ENCODE results near the gene CAMK2D. TPM values are rescaled to one million over a fixed set of nuclear protein-coding genes. Genes with fewer than 3 reads are reported as not detected.
A peak's percentile ranks its signal among the peaks of the same experiment; 100 is the strongest.

The CAMK2D gene
- total and polyA plus RNA-seq, 10 donors, result 5.9 to 44.2 (median 33.3) TPM

DNA sequence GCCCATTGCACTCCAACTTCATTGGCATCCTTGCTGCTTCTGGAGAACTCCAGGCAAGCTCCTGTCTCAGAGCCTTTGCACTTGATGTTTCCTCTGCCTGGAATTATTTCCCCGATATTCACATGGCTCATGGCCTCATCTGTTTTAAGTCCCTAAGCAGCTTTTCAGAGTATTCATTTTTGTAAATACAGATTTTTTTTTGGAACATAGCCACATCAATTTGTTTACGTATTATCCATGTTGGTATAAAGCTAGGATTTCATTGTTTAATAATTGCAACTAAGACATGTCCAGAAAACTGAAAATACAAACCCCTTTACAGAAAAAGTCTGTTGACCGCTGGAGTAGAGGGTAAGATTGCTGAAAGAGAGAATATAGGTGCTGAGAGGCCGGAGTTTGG, 142.0 kb downstream of the CAMK2D start:
- 92 to 99% (median 95%) methylated on average over 4 of the region's 4 CpGs for WGBS, 5 donors
- TF ChIP-seq POLR2AphosphoS5 (IDR thresholded peaks at IDR 0.05) (no peak), POLR2A (IDR thresholded peaks at IDR 0.05) (no peak)
- TF ChIP-seq, protein P1, sequence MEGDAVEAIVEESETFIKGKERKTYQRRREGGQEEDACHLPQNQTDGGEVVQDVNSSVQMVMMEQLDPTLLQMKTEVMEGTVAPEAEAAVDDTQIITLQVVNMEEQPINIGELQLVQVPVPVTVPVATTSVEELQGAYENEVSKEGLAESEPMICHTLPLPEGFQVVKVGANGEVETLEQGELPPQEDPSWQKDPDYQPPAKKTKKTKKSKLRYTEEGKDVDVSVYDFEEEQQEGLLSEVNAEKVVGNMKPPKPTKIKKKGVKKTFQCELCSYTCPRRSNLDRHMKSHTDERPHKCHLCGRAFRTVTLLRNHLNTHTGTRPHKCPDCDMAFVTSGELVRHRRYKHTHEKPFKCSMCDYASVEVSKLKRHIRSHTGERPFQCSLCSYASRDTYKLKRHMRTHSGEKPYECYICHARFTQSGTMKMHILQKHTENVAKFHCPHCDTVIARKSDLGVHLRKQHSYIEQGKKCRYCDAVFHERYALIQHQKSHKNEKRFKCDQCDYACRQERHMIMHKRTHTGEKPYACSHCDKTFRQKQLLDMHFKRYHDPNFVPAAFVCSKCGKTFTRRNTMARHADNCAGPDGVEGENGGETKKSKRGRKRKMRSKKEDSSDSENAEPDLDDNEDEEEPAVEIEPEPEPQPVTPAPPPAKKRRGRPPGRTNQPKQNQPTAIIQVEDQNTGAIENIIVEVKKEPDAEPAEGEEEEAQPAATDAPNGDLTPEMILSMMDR (IDR thresholded peaks at IDR 0.05 in 8 of 11, conservative IDR thresholded peaks at IDR 0.05 in 3 of 11), result no peak
- intact Hi-C loops (cut with DNase I; ENCODE audit: low total_unique reads), result no loop called here
- no peaks in the 10 kb centered on the region for H3K36me3 ChIP-seq
- no peak overlapping the region for H3K4me3 ChIP-seq
- peaks cover 0 to 50% (median 12%) of the 10 kb centered on the region in 6 donors for H3K4me1 ChIP-seq
- H3K27ac ChIP-seq, result no peak overlapping the region
- H3K27me3 ChIP-seq (replicated peaks in 1 of 7), result no peaks in the 10 kb centered on the region
- H3K9me3 ChIP-seq, result no peaks in the 10 kb centered on the region
- DNase-seq, result no peak

DNA sequence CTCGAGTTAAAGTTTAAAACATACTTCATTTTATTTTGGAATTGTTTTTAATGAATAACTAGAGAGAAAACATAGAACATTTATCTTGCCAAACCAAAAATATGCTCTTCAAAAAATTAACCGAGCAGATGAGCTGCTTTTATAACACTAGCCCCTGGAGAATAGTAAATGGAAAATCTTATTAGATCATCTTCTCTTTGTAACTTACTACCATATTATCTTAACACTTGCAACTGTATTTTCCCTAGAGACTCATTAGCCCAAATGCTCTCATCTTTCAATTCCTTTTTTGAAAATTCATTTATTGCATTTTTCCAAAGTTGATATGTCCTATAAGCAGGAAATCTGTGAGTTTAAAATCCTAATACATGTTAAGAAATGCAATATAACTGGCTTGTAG, 143.3 kb downstream of the CAMK2D start:
- Histone ChIP-seq H3K27ac (peak overlapping the region in 2 of 8 donors; percentile 31 to 39), H3K9me3 (no peaks in the 10 kb centered on the region), H3K27me3 (replicated peaks in 1 of 7) (no peaks in the 10 kb centered on the region), H3K36me3 (no peaks in the 10 kb centered on the region), H3K4me3 (no peak overlapping the region), H3K4me1 (peaks cover 0 to 50% (median 13%) of the 10 kb centered on the region in 6 donors)
- 56 to 73% (median 65%) methylated on average over 2 of the region's 2 CpGs for WGBS, 5 donors
- intact Hi-C loops (cut with DNase I; ENCODE audit: low total_unique reads), result no loop called here
- TF ChIP-seq, protein P1 (IDR thresholded peaks at IDR 0.05 in 8 of 11, conservative IDR thresholded peaks at IDR 0.05 in 3 of 11), result no peak
- TF ChIP-seq POLR2A (IDR thresholded peaks at IDR 0.05), result no peak
- TF ChIP-seq POLR2AphosphoS5 (IDR thresholded peaks at IDR 0.05), result no peak
- DNase-seq, result no peak

DNA sequence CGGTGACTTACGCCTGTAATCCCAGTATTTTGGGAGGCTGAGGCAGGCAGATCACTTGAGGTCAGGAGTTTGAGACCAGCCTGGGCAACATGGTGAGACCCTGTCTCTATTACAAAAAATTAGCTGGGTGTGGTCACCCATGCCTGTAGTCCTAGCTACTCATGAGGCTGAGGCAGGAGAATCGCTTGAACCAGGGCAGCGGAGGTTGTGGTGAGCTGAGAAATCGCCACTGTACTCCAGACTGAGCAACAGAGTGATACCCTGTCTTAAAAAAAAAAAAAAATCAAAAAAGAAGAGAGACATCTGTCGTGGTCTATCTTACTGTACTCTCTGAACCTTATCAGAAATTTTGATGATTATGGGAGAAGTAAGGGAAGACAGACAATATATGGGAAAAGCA, 144.3 kb downstream of the CAMK2D start:
- Histone ChIP-seq H3K9me3 (no peaks in the 10 kb centered on the region), H3K27ac (peak overlapping the region in 3 of 8 donors; percentile 28 to 39 (median 31)), H3K36me3 (no peaks in the 10 kb centered on the region), H3K4me1 (peaks cover 0 to 56% (median 13%) of the 10 kb centered on the region in 6 donors), H3K4me3 (no peak overlapping the region), H3K27me3 (replicated peaks in 1 of 7) (no peaks in the 10 kb centered on the region)
- no peak for DNase-seq
- intact Hi-C loops (cut with DNase I; ENCODE audit: low total_unique reads), result no loop called here
- WGBS, 5 donors, result 85 to 91% (median 88%) methylated on average over 6 of the region's 6 CpGs
- TF ChIP-seq, protein P1 (IDR thresholded peaks at IDR 0.05 in 8 of 11, conservative IDR thresholded peaks at IDR 0.05 in 3 of 11), result no peak
- TF ChIP-seq POLR2A (IDR thresholded peaks at IDR 0.05) (no peak), POLR2AphosphoS5 (IDR thresholded peaks at IDR 0.05) (no peak)

DNA sequence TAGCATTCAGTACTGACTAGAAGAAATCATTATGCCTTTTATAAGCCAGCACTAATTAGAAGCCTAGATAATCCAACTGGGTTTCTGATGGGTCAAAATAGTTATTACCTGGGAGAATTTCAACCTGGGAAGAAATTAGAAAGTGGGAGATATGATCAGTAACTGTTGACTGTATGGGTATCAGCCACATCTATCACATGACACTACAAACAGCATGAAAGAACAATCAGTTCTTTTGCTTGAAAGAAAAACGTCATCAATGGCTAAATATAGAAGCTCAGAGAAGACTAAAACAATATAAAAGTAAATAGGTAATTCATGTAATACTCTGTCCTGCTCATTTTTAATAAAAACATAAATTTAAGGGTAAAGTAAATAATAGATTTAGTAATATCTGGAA, 145.1 kb downstream of the CAMK2D start:
- DNase-seq, result no peak
- Histone ChIP-seq H3K4me3 (no peak overlapping the region), H3K4me1 (peaks cover 0 to 62% (median 13%) of the 10 kb centered on the region in 6 donors), H3K27ac (peak overlapping the region in 3 of 8 donors; percentile 28 to 34 (median 31)), H3K9me3 (no peaks in the 10 kb centered on the region), H3K36me3 (no peaks in the 10 kb centered on the region), H3K27me3 (replicated peaks in 1 of 7) (no peaks in the 10 kb centered on the region)
- intact Hi-C loops (cut with DNase I; ENCODE audit: low total_unique reads), result no loop called here
- WGBS, 5 donors, result 31 to 58% (median 40%) methylated on average over 1 of the region's 1 CpG
- TF ChIP-seq POLR2AphosphoS5 (IDR thresholded peaks at IDR 0.05), result no peak
- TF ChIP-seq POLR2A (IDR thresholded peaks at IDR 0.05), result no peak
- TF ChIP-seq, protein P1 (IDR thresholded peaks at IDR 0.05 in 8 of 11, conservative IDR thresholded peaks at IDR 0.05 in 3 of 11), result no peak
